Stimulated activated CD8-positive, alpha-beta memory T cell treated with anti-CD3 and anti-CD28 coated beads, Interleukin-7, amount 100 ng/mL, for 1 hour (primary cell): ENCODE data around the gene ZFYVE28.

ENCODE experiments used
- DNase-seq, 2 donors: peaks; one replicate each; pipeline ENCODE4 v3.0.0-alpha.2; 2020; ENCODE audit warnings: low read depth in 2 of 2

ZFYVE28 gene

DNA sequence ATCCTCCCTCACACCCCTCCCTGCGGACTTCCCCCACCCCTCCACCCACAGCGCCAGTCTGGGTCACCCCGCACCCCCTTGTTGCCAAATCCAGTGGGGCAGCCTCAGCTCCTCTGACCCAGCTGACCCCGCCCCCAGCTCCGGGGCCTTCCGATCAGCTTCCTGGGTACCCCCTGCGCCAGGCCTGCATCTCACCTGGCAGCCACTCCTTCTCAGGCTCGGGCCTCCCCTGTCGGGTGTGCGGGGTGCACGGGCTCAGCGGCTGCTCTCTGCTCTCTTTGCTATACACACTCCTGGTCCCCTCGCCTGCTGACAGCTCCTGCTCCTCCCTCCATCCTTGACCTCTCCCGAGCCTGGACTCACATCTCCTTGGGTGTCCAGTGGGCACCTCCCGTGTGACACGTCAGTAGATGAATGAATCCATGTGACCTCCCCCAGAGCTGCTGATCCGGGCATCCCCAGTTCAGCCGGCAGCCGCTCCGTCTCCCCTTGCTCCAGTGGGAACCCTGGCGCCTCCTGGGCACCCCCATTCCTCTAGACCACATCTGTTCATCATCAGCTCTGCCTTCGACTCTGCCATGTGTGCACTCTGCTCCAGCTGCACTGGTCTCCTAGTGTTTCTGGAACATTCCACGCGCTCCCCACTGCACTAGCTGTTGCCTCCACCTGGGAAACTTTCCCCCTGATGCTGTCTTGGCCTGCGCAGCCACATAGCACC is 10.2 kb upstream of the ZFYVE28 start:
- no peak for DNase-seq

DNA sequence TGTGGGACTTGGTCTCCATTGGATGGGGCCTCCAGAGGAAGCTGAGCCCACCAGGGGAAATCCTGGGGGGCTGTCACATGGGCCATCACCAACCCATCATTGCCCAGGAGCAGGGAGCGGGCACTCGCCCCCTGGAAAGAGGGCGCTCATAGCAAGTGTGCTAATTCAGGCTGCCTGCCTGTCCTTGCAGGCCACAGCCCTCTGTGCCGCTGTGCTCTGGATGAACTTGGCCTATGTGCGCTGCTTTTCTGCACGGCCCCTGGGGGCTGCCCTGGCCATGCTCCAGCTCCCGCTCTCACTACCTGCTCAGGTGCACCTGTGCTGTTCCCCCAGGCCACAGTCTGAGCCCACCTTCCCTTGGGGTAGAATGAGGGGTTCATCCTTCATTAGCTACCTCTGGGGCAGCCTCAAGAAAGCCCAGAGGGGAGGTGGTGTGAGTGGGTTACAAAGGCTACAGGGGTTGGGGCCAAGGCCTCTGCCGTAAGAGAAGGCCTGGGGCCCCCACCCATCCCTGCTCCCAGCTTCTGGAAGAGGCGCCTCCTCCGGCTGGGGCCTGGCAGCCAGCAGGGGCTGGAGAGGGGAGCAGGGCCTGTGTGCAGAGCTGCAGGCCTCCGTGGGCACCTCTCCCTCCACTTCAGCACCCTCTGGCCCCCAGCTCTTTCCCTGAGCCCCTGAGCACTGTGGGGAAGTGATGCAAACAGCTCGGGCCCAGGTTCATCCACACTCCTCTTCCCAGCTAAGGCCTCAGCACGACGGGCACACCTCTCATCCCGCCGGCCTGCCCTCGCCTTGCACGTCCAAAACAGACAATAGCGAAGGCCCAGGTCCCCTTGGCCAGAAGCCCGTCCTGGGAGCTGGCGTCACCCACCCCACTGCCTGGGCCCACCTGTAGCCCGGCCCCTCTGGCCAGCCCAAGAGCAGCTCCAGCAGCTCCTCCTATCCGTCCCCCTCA is 9.2 kb upstream of the ZFYVE28 start:
- DNase-seq: no peak

DNA sequence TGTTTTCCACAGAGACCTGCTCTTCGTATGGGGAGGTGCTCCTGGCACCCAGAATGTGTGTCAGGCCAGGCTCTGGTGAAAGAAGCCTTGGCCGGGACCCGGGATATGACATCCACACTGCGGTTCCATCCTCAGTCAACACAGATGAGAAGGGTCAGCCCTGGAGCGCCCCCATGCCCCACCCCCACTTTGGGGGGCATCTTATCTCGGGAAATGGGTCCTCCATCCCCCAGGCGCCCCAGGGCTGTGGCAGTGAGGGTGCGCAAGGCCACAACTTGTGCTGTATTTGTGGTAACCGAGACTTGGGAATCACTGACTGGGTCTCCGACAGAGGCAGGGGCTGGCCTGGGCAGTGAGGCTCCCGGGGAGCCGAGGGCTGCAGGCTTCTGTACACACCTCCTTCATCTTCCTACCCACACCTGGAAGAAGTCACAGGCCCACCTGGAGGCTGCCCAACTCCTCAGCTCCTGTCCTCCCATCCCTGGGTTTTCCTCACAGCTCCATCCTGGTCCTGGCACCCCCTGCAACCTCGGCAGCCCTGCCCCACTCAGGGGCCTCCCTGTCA is 8.3 kb upstream of the ZFYVE28 start:
- no peak for DNase-seq

DNA sequence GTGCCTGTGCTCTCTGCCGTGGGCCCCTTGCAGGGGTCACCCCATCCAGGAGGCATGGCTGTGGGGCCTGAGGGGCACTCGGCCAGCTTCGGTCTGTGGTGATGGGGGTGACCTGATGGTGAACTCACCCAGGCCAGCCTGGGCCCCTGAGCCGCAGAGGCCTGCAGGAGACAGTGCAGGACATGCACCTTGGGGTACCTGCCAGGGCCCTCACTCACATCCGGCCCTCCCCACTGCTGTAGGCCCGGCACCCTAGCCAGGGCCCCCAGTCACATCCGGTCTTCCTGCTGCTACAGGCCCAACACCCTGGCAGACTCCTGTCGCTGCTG is 7.6 kb upstream of the ZFYVE28 start:
- no peak for DNase-seq

DNA sequence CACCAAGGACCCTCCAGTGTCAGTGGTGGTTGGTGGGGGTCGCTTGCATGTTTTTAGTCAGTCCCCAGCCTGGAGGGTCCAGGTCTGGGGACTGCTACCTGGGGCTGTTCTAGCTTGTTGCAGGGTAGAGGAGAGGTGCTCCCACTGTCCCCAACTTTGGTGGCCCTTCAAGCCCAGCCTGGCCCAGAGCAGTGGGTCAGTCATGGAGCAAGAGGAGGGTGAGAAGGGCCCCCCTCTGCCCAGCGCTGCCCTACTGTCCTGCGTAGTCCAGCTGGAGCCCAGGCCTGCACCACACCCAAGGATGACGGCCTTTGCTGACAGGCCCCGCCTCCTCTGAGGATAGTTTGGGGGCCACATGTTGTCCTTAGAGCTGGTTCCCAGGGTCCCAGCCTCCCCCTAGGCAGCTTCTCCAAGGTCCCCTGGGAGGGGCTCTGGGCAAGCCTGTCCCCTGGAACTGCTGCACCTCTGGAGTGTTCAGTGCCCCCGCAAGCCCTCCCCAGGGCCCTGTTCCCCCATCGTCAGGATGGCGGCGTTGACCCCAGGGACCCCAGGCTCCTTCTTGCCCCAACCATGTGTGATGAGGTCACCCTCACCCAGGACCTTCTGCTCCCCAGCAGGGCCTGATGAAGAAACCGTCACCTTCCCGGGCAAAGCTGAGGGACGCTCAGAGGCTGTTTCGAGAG is 7.1 kb upstream of the ZFYVE28 start:
- no peak for DNase-seq

DNA sequence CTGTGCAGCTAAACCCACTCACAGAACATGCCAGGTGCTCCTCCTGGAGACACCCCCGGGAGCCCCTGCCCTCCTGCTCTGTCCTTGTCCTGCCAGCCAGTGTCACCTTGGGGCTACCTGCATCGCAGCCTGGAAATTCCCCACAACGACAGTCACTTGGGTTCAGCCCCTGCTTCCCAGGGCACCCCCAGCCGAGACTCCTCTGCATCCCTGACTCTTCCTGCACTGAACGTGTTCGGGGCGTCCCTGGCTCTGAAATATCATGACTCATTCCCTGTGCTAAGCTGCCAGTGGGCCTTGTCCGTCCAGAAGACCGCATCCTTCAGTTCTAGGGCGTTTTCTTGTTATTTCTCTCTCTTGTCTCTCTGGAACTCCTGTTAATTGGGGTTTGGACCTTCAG is 6.1 kb upstream of the ZFYVE28 start:
- DNase-seq: no peak

DNA sequence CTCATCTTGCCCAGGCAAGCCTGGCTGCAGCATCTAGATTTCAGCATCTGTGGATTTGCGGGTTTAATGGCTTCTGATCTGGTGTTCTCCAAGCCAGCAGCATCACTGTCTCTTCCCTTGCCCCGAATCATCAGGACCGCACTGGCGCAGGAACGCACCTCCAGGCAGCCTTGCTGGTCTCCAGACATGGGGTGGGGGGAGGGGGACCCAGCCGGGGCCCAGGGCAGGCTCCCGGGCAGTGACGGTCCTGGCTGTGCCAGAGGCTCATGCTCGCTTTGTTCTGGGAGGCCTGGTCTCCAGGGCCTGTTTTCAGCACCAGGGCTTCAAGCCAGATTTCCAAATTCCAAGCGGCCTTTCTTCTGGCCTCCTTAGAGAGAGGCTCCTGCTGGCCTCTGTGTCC is 5.2 kb upstream of the ZFYVE28 start:
- no peak for DNase-seq

DNA sequence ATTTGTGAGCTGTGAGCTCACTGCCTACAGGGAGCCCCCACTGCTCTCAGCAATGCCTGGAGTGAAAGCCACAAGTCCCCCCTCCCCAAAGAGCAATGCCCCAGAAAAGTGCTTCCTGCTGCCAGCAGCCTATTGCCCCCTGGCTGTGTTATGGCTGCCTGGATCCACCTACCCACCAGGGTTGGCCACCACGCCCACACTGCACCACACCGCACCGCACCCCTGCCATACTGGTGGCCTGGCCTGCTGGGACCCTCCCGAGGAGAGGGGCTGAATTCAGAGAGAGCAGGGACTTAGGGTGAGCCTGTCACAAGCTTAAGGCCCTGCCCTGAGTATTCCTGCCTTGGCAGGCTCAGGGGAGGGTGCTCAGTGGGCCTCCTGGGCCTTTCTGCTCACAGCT is 4.6 kb upstream of the ZFYVE28 start:
- DNase-seq: no peak

DNA sequence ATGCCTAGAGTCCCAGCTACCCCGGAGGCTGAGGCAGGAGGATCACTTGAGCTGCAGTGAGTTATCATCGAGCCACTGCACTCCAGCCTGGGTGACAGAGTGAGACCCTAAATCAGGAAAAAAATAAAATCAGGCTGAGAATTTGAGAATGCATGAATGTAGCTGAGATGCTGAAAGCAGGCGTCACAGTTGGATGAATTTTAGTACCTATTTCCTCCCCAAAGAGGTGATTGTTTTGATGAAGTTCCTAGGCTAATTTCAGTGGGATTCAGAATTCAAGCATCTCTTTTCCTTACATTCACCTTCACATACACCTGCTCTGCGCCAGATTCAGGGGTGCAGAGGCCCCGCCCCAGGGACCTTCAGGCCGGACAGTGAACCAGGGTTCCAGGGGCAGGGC is 3.5 kb upstream of the ZFYVE28 start:
- no peak for DNase-seq

DNA sequence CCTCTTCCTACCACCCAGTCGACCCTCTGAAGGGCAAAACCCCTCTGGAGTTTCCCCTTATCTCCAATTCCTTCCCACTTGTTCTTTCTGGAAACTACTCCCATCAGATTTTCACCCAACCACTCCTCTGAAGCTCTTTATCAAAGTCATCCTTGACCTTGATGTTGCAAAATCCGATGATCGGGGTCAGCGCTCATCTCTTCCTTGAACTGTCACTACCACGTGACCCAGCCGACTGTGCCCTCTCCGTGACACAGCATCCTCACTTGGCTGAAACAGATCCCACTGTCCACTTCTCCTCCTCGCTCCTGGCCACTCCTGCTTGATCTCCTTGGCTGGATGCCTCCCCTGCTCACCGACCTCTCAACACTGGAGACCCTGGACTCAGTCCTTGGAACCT is 1.4 kb upstream of the ZFYVE28 start:
- no peak for DNase-seq

DNA sequence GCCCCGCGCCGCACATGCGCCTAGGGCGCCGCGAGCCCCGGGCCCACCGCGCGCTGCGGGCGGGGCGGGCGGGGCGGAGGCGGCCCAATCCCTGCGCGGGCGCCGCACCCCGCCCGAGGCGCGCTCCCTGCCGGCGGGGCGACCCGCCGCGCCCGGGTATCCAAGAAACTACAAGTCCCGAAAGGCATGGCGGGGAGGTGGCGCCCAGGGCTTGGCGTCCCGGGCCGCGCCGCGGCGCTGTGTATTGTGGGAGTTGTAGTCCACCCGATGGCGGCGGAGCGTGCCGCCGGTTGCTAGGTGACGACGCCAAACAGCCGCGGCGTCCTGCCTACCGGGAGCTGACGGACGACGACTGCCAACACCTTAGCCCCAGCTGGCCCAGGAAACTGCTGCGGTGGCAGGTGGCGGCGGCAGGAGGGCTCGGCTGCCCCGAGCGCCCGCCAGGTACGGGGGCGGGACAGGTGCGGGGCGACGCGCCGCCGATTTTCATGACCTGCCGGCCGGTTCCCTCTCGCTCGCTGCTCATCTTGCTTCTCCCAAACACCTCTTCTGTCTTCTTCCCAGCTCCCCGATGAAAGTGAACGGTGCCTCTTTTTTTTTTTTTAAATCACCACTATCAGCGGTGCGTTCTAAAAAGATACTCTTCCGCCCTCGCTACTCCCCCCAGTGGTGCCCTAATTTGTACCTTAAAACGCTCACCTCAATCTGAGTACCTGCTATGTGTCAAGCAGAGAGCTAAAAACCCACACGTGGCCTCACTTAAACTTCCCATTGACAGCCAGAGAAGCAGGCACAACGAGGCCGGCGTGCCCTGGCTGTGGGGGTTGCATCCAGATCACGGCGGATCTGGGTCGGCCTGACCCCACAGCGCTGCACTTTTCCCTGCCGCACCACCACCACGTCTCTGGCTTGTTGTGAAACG is 466 bp upstream of the ZFYVE28 start, which contains the start of gene CFAP99:
CFAP99 (plus strand) TSS at position 306 of the 922 bp plus-strand sequence.
- DNase-seq: peak; percentile 94 to 96

DNA sequence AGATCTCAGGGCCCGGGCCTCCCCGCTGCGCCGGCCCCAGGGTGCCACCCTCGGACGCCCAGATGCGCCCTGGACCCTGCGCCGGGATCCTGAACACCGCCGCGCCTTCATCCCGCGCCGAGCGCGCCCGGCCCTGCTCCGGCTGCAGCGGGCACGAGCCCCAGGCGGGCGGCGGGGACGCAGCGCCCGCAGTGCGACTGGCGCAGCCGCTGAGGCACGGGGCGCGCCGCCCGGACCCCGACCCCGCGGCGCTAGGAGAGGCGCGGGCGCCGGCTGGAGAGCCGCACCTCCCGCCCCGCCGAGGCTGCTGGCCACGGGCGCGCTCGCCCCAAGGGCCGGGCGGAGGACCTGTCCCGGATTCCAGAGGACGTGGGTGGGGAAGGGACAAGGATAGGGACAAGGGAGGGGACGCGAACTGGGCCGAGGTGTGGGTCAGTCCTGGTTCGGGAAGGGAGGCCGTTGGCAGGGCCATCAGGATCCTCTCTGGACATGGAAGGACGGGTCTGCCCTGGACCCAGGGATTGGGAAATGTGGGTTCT is 1.1 kb downstream of the ZFYVE28 start:
- DNase-seq: no peak

DNA sequence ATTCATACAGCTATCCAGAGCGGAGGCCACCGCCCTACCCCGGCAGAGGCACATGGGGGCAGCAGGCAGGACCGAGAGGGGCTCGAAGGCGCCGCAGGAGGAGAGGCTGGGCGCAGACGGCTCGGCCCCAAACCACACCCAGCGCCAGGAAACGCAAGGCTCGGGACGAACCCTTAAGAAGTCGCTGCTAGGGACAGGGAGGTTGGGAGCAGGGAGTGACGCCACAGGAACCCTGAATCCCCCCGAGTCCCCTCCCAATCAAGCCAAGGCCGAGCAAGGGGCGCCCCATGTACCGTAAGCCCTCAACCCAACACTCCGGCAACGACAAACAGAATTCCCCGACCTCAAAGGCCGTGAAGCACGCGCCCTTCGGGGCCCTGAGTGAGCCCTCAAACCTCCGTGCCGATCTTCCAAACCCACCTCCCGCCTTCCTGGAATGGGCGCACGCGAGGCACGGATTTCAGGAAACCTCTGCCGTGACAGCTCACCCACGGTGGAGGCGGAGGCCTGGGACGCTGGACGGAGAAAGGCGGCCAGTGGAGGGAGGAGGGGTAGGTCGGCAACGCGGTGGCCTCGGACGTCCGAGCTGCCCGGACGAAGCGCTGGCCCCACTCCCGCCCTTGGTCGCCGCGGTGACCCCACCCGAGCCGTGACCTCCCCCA is 1.8 kb downstream of the ZFYVE28 start:
- DNase-seq: no peak

DNA sequence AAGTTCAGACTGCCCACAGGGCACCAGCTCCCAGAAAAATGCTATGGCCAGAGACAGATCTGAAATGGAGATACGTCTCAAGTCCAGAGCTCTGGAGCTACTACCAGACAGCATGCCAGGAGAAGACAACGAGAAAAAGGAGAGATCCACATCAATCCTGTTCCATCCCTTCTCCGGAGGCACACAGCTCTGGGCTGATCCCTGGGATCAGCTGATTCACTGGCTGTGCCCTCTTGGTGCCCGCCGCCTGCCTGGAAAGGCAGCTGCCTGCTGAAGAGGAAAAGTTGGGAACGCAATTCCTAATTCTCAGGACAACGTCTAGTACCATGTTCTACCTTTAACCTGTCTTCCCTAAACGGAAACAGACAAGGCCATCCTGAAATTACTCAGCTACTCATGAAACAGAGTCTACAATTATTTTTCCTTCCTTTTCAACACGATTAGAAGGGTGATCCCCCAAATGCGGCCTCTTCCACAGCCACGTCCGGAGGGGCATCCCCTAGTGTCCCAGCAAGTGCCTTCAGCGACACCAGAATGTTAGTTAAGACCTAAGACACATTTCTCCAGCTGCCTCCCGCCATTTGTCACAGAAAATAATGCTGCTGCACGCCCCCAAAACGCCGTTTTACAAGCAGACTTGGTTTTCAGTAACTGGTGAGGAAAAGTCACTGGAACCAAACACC is 2.4 kb downstream of the ZFYVE28 start:
- DNase-seq: no peak

DNA sequence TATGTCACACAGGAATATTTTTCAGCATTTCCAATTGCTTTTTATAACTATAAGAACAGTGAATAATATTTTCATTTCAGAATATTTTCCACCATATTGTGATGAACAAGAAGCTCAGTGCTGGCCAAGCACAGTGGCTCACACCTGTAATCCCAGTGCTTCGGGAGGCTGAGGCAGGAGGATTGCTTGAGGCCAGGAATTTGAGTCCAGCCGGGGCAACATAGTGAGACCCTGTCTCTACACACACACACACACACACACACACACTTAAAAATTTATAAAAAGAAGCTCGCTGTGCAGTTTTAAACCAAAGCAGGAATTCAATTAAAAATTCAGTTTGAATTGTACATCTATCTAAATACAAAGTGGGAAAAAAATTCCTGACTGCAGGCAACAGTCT is 3.2 kb downstream of the ZFYVE28 start:
- DNase-seq: no peak

DNA sequence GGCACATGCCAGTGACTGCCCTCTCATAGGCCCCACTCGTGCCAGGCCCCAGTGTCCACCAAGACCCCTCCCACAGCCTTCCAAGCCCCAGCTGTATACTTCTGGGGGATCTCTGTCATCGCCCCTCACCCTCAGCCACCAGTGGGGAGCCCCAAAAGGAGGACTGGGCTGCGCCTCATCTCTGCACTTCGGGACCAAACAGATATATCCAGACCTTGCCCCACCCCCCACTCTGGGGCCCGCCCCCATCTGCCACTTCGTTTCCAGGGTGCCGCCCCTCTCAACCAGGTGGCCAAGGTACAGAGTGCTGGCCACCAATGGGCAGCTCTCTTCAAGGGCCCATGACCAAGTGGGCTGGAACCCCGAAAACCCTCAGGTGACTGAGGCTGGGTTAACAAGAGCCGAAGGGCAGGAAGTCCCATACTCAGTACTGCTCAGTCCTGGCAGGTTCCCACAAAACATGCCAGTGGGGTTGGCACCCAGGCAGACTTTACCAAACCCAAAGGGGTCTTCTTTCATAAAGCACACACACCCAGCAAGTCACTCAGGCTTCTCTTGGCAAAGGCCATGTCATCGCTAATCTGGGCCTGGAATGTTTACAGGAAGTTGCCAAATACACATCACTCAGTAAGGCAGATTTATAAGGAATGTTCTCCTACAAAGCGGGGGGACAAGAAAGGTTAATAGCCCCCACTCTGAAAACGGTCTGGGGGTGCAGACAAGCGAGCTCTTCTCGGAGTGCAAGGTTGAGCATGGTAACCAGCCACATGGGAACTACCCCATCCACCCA is 4.4 kb downstream of the ZFYVE28 start:
- DNase-seq: no peak

DNA sequence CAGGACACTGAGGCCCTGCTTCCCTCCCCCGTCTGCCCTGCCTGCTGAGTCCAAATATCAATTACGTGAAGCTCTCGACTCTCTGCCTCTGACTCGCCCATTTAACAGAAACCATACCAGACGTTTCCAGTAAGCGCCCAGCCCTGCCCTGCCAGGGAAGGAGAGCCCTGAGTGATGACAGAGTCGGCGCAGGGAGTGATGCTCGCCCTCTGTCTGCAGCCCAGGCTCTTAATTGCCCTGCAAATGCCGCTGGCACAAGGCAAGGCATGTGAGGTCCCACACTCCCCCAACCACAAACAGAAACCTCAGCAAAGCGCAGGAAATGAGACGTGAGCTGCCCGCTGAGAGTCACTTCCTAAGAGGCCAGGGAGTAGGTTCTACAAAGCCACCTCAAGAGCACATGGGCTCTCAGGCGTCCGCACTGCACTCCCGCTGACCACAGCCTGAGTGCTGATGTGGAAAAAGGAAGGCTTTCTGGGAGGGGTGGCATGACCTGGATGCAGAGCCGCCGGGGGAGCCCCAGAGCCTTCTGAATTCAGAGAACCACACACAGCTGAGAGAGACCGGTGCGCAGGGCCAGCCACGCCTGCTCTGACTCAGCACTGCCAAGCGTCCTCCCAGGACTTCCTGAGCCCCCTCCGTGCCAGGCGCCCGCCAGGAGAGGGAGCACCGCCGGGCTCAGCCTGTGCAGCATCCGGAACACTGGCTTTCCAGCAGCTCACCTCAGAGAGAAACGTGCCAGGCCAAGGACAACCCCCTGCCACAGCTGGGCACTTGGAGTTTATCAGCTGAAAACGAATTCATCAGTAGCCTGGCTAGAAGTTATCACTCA is 5.3 kb downstream of the ZFYVE28 start:
- DNase-seq: peak; percentile 75 to 78

DNA sequence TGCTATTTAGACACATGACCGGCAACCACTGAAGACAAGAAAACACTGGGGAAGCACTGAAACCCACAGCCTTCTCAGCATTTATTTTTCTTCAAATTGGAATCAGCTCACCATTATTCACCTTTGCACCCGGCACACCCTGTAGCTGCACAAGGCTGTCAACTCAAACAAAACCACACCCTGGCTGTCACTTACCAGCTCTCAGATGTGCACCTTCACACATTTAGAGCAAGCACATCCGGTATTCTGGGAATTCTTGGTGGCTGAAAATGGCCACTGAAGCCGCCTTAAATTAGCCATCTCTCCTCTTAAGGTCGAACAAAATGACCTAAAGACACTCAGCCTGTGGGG is 5.9 kb downstream of the ZFYVE28 start:
- peak; percentile 25 to 33 for DNase-seq
